ENCODE data around the gene SNAPC3.
"Not testable (repeated sequence)": the region's sequence is repeated elsewhere in the genome, so short reads cannot be mapped to it uniquely, and the experiment has no call there.

The SNAPC3 gene

GRCh38 chr9:15423231-15423985 is 732 bp downstream of the SNAPC3 start:
- peaks cover 40% of the 10 kb centered on the region for H3K4me1 ChIP-seq (ENCODE audit: insufficient read depth, low read length, severe bottlenecking)
- H3K4me3 ChIP-seq (ENCODE audit: low read depth, low read length, poor library complexity, severe bottlenecking) = peak overlapping the region; percentile 98
- peaks cover 20% of the 10 kb centered on the region for H3K79me2 ChIP-seq (ENCODE audit: insufficient read depth, low read length)
- H4K20me1 ChIP-seq (ENCODE audit: insufficient read depth, low read length) = no peaks in the 10 kb centered on the region
- peak overlapping the region; percentile 96 for H3K4me2 ChIP-seq (ENCODE audit: low read length)
- no peaks in the 10 kb centered on the region for H3K9me3 ChIP-seq (ENCODE audit: low read length)
- no peaks in the 10 kb centered on the region for H3K9me2 ChIP-seq (ENCODE audit: low read depth, low read length)
- no peaks in the 10 kb centered on the region for H3K27me3 ChIP-seq (ENCODE audit: insufficient read depth, low read length)
- peak overlapping the region; percentile 30 for H3K27ac ChIP-seq (ENCODE audit: low read depth, low read length, poor library complexity, severe bottlenecking)
- H3K9ac ChIP-seq (ENCODE audit: low read length) = peak overlapping the region; percentile 88
- no peak for TF ChIP-seq CTCF (IDR thresholded peaks at IDR 0.05; ENCODE audit: low read length)
- no peak for TF ChIP-seq EZH2 (IDR thresholded peaks at IDR 0.05; ENCODE audit: borderline replicate concordance, low read length)
- H3F3A ChIP-seq (ENCODE audit: insufficient read depth, low read length) = no peaks in the 10 kb centered on the region
- H3K36me3 ChIP-seq (ENCODE audit: insufficient read depth, low read length) = peaks cover 38% of the 10 kb centered on the region
- no peak overlapping the region for H2AFZ ChIP-seq (ENCODE audit: low read length)

- Histone ChIP-seq H3K79me2 (ENCODE audit: insufficient read depth, low read length) (peaks cover 22% of the 10 kb centered on the region), H3K9me3 (ENCODE audit: low read length) (no peaks in the 10 kb centered on the region), H3K27ac (ENCODE audit: low read depth, low read length, poor library complexity, severe bottlenecking) (no peak overlapping the region), H3K36me3 (ENCODE audit: insufficient read depth, low read length) (peaks cover 55% of the 10 kb centered on the region), H3K4me3 (ENCODE audit: low read depth, low read length, poor library complexity, severe bottlenecking) (no peak overlapping the region), H3K9ac (ENCODE audit: low read length) (no peak overlapping the region), H3K4me1 (ENCODE audit: insufficient read depth, low read length, severe bottlenecking) (peaks cover 40% of the 10 kb centered on the region), H3K27me3 (ENCODE audit: insufficient read depth, low read length) (no peaks in the 10 kb centered on the region), H4K20me1 (ENCODE audit: insufficient read depth, low read length) (no peaks in the 10 kb centered on the region), H3F3A (ENCODE audit: insufficient read depth, low read length) (no peaks in the 10 kb centered on the region), H3K4me2 (ENCODE audit: low read length) (no peak overlapping the region), H3K9me2 (ENCODE audit: low read depth, low read length) (no peaks in the 10 kb centered on the region), H2AFZ (ENCODE audit: low read length) (no peak overlapping the region)
- no peak for TF ChIP-seq CTCF (IDR thresholded peaks at IDR 0.05; ENCODE audit: low read length)
- TF ChIP-seq EZH2 (IDR thresholded peaks at IDR 0.05; ENCODE audit: borderline replicate concordance, low read length) = no peak
Measured at GRCh38 chr9:15426019-15426418, 3.3 kb downstream of the SNAPC3 start.

- H3K9me3 ChIP-seq (ENCODE audit: low read length); H3K9me2 ChIP-seq (ENCODE audit: low read depth, low read length); H3K9ac ChIP-seq (ENCODE audit: low read length); H2AFZ ChIP-seq (ENCODE audit: low read length); H4K20me1 ChIP-seq (ENCODE audit: insufficient read depth, low read length); H3K27ac ChIP-seq (ENCODE audit: low read depth, low read length, poor library complexity, severe bottlenecking); H3K4me3 ChIP-seq (ENCODE audit: low read depth, low read length, poor library complexity, severe bottlenecking); H3K4me2 ChIP-seq (ENCODE audit: low read length); H3K27me3 ChIP-seq (ENCODE audit: insufficient read depth, low read length); H3F3A ChIP-seq (ENCODE audit: insufficient read depth, low read length): not testable (repeated sequence)
- H3K36me3 ChIP-seq (ENCODE audit: insufficient read depth, low read length) = peaks cover 66% of the 10 kb centered on the region
- H3K79me2 ChIP-seq (ENCODE audit: insufficient read depth, low read length) = peaks cover 22% of the 10 kb centered on the region
- peaks cover 32% of the 10 kb centered on the region for H3K4me1 ChIP-seq (ENCODE audit: insufficient read depth, low read length, severe bottlenecking)
Measured at GRCh38 chr9:15427702-15428101, 5.0 kb downstream of the SNAPC3 start.

All from OCI-LY1 (cell line).